ENCODE data around the gene UNC80. TPM values are rescaled to one million over a fixed set of nuclear protein-coding genes. Genes with fewer than 3 reads are reported as not detected.

The UNC80 gene
- total RNA-seq, 4 donors from 2014 or later: under 0.01 to 0.67 (median 0.06) TPM

DNA sequence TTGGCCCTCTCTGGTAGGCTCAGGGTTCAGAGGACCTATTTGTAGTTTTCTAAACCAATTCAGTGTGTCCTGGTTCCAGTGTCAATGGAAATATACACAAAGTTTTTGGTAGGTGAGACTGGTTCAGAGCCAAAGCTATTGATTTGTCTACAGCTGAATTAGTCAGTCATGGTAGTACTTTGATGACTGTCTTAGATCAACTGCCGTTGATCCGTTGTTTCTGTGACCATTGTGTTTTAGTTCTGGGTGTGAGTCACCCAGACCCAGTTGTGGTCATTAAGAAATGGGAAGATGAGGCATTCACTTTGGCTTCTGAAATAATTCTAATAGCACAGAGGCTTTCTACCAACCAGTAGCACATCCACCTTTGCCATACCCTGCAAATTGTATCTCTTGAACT lies 214.8 kb downstream of the UNC80 start:
- TF ChIP-seq POLR2A (IDR thresholded peaks at IDR 0.05): no peak
- no peak for TF ChIP-seq POLR2AphosphoS5 (IDR thresholded peaks at IDR 0.05)
- no peak for TF ChIP-seq EP300 (IDR thresholded peaks at IDR 0.05)
- TF ChIP-seq, protein P1, sequence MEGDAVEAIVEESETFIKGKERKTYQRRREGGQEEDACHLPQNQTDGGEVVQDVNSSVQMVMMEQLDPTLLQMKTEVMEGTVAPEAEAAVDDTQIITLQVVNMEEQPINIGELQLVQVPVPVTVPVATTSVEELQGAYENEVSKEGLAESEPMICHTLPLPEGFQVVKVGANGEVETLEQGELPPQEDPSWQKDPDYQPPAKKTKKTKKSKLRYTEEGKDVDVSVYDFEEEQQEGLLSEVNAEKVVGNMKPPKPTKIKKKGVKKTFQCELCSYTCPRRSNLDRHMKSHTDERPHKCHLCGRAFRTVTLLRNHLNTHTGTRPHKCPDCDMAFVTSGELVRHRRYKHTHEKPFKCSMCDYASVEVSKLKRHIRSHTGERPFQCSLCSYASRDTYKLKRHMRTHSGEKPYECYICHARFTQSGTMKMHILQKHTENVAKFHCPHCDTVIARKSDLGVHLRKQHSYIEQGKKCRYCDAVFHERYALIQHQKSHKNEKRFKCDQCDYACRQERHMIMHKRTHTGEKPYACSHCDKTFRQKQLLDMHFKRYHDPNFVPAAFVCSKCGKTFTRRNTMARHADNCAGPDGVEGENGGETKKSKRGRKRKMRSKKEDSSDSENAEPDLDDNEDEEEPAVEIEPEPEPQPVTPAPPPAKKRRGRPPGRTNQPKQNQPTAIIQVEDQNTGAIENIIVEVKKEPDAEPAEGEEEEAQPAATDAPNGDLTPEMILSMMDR (IDR thresholded peaks at IDR 0.05): no peak
- Histone ChIP-seq H3K36me3 (no peaks in the 10 kb centered on the region), H3K4me1 (no peaks in the 10 kb centered on the region), H3K27ac (no peak overlapping the region), H3K9me3 (no peaks in the 10 kb centered on the region), H3K4me3 (no peak overlapping the region), H3K27me3 (no peaks in the 10 kb centered on the region)
- WGBS, 2 donors (ENCODE audit: low coverage in 1 of 2): 95 to 96% methylated on average over 2 of the region's 2 CpGs
- ATAC-seq: no peak

DNA sequence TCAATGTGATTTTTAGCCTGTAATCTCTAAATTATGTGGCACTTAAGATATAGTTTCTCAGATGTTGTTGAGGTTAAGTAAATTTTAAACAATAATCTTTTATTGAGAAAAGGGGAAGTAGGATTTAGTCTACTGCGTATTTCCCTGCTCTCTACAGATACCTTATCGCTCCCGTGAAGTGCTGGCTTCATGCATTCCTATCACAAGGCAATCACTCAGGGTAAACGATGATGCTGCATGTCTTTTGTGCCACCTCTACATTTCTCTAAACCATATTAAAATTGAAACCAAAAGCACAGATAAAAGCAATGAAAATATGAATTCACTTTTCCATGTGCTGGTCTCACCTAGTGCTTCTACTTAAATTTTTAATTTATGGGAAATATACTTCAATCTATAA lies 216.4 kb downstream of the UNC80 start:
- Histone ChIP-seq H3K27ac (no peak overlapping the region), H3K36me3 (no peaks in the 10 kb centered on the region), H3K27me3 (no peaks in the 10 kb centered on the region), H3K4me3 (no peak overlapping the region), H3K4me1 (no peaks in the 10 kb centered on the region), H3K9me3 (no peaks in the 10 kb centered on the region)
- 69 to 91% methylated on average over 4 of the region's 4 CpGs for WGBS, 2 donors (ENCODE audit: low coverage in 1 of 2)
- TF ChIP-seq POLR2AphosphoS5 (IDR thresholded peaks at IDR 0.05): no peak
- TF ChIP-seq, protein P1 (IDR thresholded peaks at IDR 0.05): no peak
- TF ChIP-seq POLR2A (IDR thresholded peaks at IDR 0.05): no peak
- no peak for TF ChIP-seq EP300 (IDR thresholded peaks at IDR 0.05)
- ATAC-seq: no peak

DNA sequence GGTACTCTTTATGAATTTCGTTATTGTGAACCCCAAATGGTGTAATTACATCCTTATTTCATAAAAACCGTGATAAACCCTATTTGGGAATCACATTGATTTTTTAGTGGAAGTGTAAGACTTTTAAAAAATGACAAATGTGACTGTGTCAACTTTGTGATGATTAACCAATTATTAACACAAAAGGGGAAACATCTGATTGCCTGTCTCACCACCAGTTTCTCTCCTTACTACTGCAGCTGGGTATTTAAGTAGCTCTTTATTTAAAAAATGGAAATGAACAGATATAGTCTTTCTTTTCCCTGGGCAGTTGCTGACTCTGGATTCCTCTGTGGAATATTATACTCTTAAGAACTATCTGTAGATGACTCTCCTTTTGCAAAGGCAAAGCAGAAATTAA lies 219.2 kb downstream of the UNC80 start:
- H3K36me3 ChIP-seq: no peaks in the 10 kb centered on the region
- 77 to 82% methylated on average over 2 of the region's 2 CpGs for WGBS, 2 donors (ENCODE audit: low coverage in 1 of 2)
- H3K9me3 ChIP-seq: no peaks in the 10 kb centered on the region
- no peak overlapping the region for H3K27ac ChIP-seq
- no peak overlapping the region for H3K4me3 ChIP-seq
- no peaks in the 10 kb centered on the region for H3K4me1 ChIP-seq
- H3K27me3 ChIP-seq: no peaks in the 10 kb centered on the region
- TF ChIP-seq EP300 (IDR thresholded peaks at IDR 0.05) (no peak), POLR2AphosphoS5 (IDR thresholded peaks at IDR 0.05) (no peak), POLR2A (IDR thresholded peaks at IDR 0.05) (no peak)
- TF ChIP-seq, protein P1 (IDR thresholded peaks at IDR 0.05): no peak
- no peak for ATAC-seq

DNA sequence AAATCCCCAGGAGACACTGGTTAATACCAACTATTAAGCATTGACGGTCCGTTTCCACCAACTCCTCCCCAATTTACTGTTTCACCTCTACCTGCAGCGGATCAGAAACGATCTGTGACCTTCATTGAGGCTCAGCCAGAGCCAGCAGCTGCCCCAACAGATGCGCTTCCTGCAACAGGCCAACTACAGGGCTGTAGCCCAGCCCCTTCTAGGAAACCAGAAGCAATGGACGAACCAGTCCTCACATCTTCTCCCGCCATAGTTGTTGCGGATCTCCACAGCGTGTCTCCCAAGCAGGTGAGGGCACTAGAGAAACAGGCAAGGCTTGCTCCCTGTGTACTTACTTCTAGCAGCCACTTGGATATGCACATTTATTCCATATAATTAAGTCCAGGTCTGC lies 222.3 kb downstream of the UNC80 start:
- TF ChIP-seq, protein P1 (IDR thresholded peaks at IDR 0.05): no peak
- TF ChIP-seq EP300 (IDR thresholded peaks at IDR 0.05) (no peak), POLR2AphosphoS5 (IDR thresholded peaks at IDR 0.05) (no peak), POLR2A (IDR thresholded peaks at IDR 0.05) (no peak)
- Histone ChIP-seq H3K27me3 (no peaks in the 10 kb centered on the region), H3K9me3 (no peaks in the 10 kb centered on the region), H3K4me1 (no peaks in the 10 kb centered on the region), H3K36me3 (no peaks in the 10 kb centered on the region), H3K4me3 (no peak overlapping the region), H3K27ac (no peak overlapping the region)
- 89 to 92% methylated on average over 4 to 9 of the region's 9 CpGs for WGBS, 2 donors (ENCODE audit: low coverage in 1 of 2)
- ATAC-seq: no peak

DNA sequence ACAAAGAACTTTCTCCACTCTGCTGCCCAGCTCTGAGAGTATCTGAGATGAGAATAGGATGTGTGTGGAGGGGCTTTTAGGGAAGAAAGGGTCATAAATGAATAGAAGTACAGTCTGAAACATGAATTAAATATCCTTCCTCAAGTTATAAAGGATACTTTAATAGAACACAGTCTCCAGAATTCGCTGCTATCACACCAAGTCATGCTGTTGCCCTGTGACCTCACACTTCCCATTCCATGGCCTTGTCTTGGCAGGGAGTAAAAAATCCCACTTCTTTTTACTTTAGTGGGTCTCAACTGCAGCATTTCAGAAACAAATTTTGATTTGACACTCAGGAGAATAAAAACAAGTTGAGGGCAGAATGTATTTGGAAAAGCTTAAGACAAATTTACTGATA lies 227.0 kb downstream of the UNC80 start:
- no peak for TF ChIP-seq POLR2A (IDR thresholded peaks at IDR 0.05)
- TF ChIP-seq, protein P1 (IDR thresholded peaks at IDR 0.05): no peak
- TF ChIP-seq POLR2AphosphoS5 (IDR thresholded peaks at IDR 0.05): no peak
- no peak for TF ChIP-seq EP300 (IDR thresholded peaks at IDR 0.05)
- H3K27ac ChIP-seq: no peak overlapping the region
- no peaks in the 10 kb centered on the region for H3K9me3 ChIP-seq
- no peak for ATAC-seq
- no peak overlapping the region for H3K4me3 ChIP-seq
- no peaks in the 10 kb centered on the region for H3K36me3 ChIP-seq
- H3K4me1 ChIP-seq: peaks cover 0 to 13% (median 7%) of the 10 kb centered on the region in 3 donors
- no peaks in the 10 kb centered on the region for H3K27me3 ChIP-seq
- WGBS, 2 donors (ENCODE audit: low coverage in 1 of 2): 57 to 60% methylated on average over 1 of the region's 1 CpG

Data from gastroesophageal sphincter (tissue), 4 donors.